T-cell (primary cell): ENCODE results near the gene MVK. TPM values are rescaled to one million over a fixed set of nuclear protein-coding genes. Genes with fewer than 3 reads are reported as not detected.

Source experiments
- ATAC-seq, 4 experiments: fragments of 200-7000 bp in 3 of 4; fragments of 150-1000 bp in 1 of 4; cut with Tn5 transposase; replicated peaks in 1 of 4; 1 replicate in 3 of 4; 2 replicates in 1 of 4; pipeline ENCODE4 v1.10.0; 2021; ENCODE audit warnings: moderate library complexity in 3 of 4, mild to moderate bottlenecking in 2 of 4, moderate number of reproducible peaks in 1 of 4
- CTCF ChIA-PET, 2 donors: fragments of 300-600 bp; sonication (Branson Sonifier 250); formaldehyde crosslinking; loops; one replicate each; lab custom pipeline; 2022; ENCODE audit warnings: antibody characterized with exemption in 2 of 2; lab: Charles Lee
- POLR2A ChIA-PET, 2 donors: fragments of 300-600 bp; sonication (Branson Sonifier 250); formaldehyde crosslinking; loops; one replicate each; lab custom pipeline; 2022; ENCODE audit warnings: antibody characterized with exemption in 2 of 2; lab: Charles Lee
- DNase-seq, 35 experiments: peaks; one replicate each; pipeline versions ENCODE4 v3.0.0 to v3.0.0-alpha.2; 2013 to 2023
- H3K27ac ChIP-seq: one replicate; pipeline ENCODE4 v1.5.1; 2013; ENCODE audit warnings: low read length
- H3K27me3 ChIP-seq, 2 experiments: replicated peaks in 1 of 2; 1 replicate in 1 of 2; 2 replicates in 1 of 2; pipeline versions ENCODE4 v1.6.1 to v1.7.0; 2013; ENCODE audit warnings: low read length in 1 of 2, mixed read lengths in 1 of 2; ENCODE audit not compliant: control insufficient read depth in 2 of 2, insufficient read depth in 2 of 2; ENCODE audit errors: extremely low read depth in 1 of 2
- H3K36me3 ChIP-seq, 2 donors: 1 replicate in 1 of 2; 2 replicates in 1 of 2; pipeline versions ENCODE4 v1.6.1 to v1.7.0; 2013; ENCODE audit warnings: low read length in 1 of 2; ENCODE audit not compliant: control insufficient read depth in 2 of 2, insufficient read depth in 1 of 2; ENCODE audit errors: extremely low read depth in 1 of 2
- H3K4me1 ChIP-seq, 2 experiments: 1 replicate in 1 of 2; 2 replicates in 1 of 2; pipeline versions ENCODE4 v1.6.1 to v1.7.0; 2013; ENCODE audit warnings: low read length in 2 of 2, mixed read lengths in 1 of 2; ENCODE audit not compliant: insufficient read depth in 2 of 2, control insufficient read depth in 1 of 2; ENCODE audit errors: extremely low read depth in 1 of 2
- H3K4me3 ChIP-seq, 2 donors: 1 replicate in 1 of 2; 2 replicates in 1 of 2; pipeline versions ENCODE4 v1.5.1 to v1.7.0; 2013; ENCODE audit warnings: mild to moderate bottlenecking in 2 of 2, low read length in 1 of 2, moderate library complexity in 1 of 2; ENCODE audit not compliant: control insufficient read depth in 1 of 2; ENCODE audit errors: extremely low read depth in 1 of 2
- H3K9me3 ChIP-seq: 2 replicates; pipeline ENCODE4 v1.7.0; 2013
- H3K27ac Mint-ChIP-seq, 2 donors: one replicate each; pipeline ENCODE4 v1.8.0; 2020 to 2021; ENCODE audit warnings: mild to moderate bottlenecking in 2 of 2, mixed read lengths in 2 of 2
- H3K27me3 Mint-ChIP-seq, 2 donors: one replicate each; pipeline ENCODE4 v1.8.0; 2021 to 2022; ENCODE audit warnings: mixed read lengths in 2 of 2
- H3K36me3 Mint-ChIP-seq: one replicate; pipeline ENCODE4 v1.8.0; 2021; ENCODE audit warnings: mixed read lengths
- H3K4me1 Mint-ChIP-seq, 3 donors: one replicate each; pipeline ENCODE4 v1.8.0; 2020 to 2022; ENCODE audit warnings: mixed read lengths in 3 of 3, mild to moderate bottlenecking in 1 of 3
- H3K4me3 Mint-ChIP-seq, 3 donors: one replicate each; pipeline ENCODE4 v1.8.0; 2020 to 2022; ENCODE audit warnings: mild to moderate bottlenecking in 3 of 3, mixed read lengths in 3 of 3, moderate library complexity in 3 of 3
- H3K9me3 Mint-ChIP-seq, 3 donors: one replicate each; pipeline ENCODE4 v1.8.0; 2020 to 2022; ENCODE audit warnings: mixed read lengths in 3 of 3
- WGBS: methylation state at CpG from one replicate; pipeline ENCODE4 v1.1.5; 2013; ENCODE audit warnings: missing lambda C conversion rate; ENCODE audit not compliant: insufficient coverage; 5-methylcytosine and 5-hydroxymethylcytosine counted together
- total RNA-seq, 35 experiments: library from RNA in 6 of 35; stranded (reverse) in 6 of 35; fragments of 120-200 nt in 1 of 35; gene quantifications; one replicate each; pipeline versions ENCODE4 v1.2.1 to v1.2.4 and lab custom pipeline; 2013 to 2026

The MVK gene
- total RNA-seq, 5 donors from 2014 or later (not counting 1 experiment from before 2014, with no cell fraction given) = 10.9 to 14.9 (median 12.8) TPM

- Histone ChIP-seq H3K4me1 (no peaks in the 10 kb centered on the region), H3K27me3 (no peaks in the 10 kb centered on the region), H3K4me3 (no peak overlapping the region), H3K9me3 (no peaks in the 10 kb centered on the region), H3K36me3 (no peaks in the 10 kb centered on the region), H3K27ac (no peak overlapping the region)
- ChIA-PET CTCF (interaction anchor here in 1 of 2 donors (0.6 kb wide), 1 partner anchor 1261 kb away, joined by 4 read pairs; no protein-coding TSS in a partner anchor), POLR2A (no interaction called here)
- DNase-seq (no peak), ATAC-seq (no peak)
- Mint-ChIP-seq H3K9me3 (no peaks in the 10 kb centered on the region), H3K27ac (no peak overlapping the region), H3K36me3 (no peaks in the 10 kb centered on the region), H3K27me3 (no peaks in the 10 kb centered on the region), H3K4me1 (no peaks in the 10 kb centered on the region), H3K4me3 (no peak overlapping the region)
- 92% methylated on average over 17 of the region's 18 CpGs for WGBS
These were observed 17.9 kb upstream of the MVK start for GRCh38 chr12:109555431-109556315.

- Histone ChIP-seq H3K36me3 (no peaks in the 10 kb centered on the region), H3K27ac (no peak overlapping the region), H3K4me1 (no peaks in the 10 kb centered on the region), H3K9me3 (no peaks in the 10 kb centered on the region), H3K27me3 (no peaks in the 10 kb centered on the region), H3K4me3 (no peak overlapping the region)
- no peaks in the 10 kb centered on the region for H3K27me3 Mint-ChIP-seq
- peaks cover 0 to 3% (median 0%) of the 10 kb centered on the region in 3 donors for H3K9me3 Mint-ChIP-seq
- DNase-seq = no peak
- ChIA-PET POLR2A (no interaction called here), CTCF (no interaction called here)
- H3K36me3 Mint-ChIP-seq = peaks cover 7% of the 10 kb centered on the region
- ATAC-seq = no peak
- H3K27ac Mint-ChIP-seq = no peak overlapping the region
- no peak overlapping the region for H3K4me3 Mint-ChIP-seq
- H3K4me1 Mint-ChIP-seq = no peaks in the 10 kb centered on the region
- WGBS = 93% methylated on average over 10 of the region's 10 CpGs
These were observed 16.4 kb upstream of the MVK start for GRCh38 chr12:109557200-109557599.

- ChIA-PET CTCF (no interaction called here), POLR2A (no interaction called here)
- Histone ChIP-seq H3K36me3 (no peaks in the 10 kb centered on the region), H3K4me3 (no peak overlapping the region), H3K27ac (no peak overlapping the region), H3K9me3 (no peaks in the 10 kb centered on the region), H3K27me3 (no peaks in the 10 kb centered on the region), H3K4me1 (no peaks in the 10 kb centered on the region)
- Mint-ChIP-seq H3K9me3 (peaks cover 0 to 5% (median 0%) of the 10 kb centered on the region in 3 donors), H3K4me3 (no peak overlapping the region), H3K4me1 (no peaks in the 10 kb centered on the region), H3K36me3 (peaks cover 12% of the 10 kb centered on the region), H3K27ac (no peak overlapping the region), H3K27me3 (no peaks in the 10 kb centered on the region)
- DNase-seq (no peak), ATAC-seq (no peak)
- 93% methylated on average over 10 of the region's 12 CpGs for WGBS
These were observed 15.8 kb upstream of the MVK start for GRCh38 chr12:109557805-109558204.

- H3K27ac Mint-ChIP-seq = no peak overlapping the region
- no peak overlapping the region for H3K4me3 Mint-ChIP-seq
- H3K9me3 ChIP-seq = no peaks in the 10 kb centered on the region
- no peaks in the 10 kb centered on the region for H3K27me3 ChIP-seq
- H3K4me1 Mint-ChIP-seq = no peaks in the 10 kb centered on the region
- H3K4me1 ChIP-seq = no peaks in the 10 kb centered on the region
- no peak for DNase-seq
- peaks cover 12% of the 10 kb centered on the region for H3K36me3 Mint-ChIP-seq
- H3K9me3 Mint-ChIP-seq = peaks cover 0 to 5% (median 0%) of the 10 kb centered on the region in 3 donors
- H3K27ac ChIP-seq = no peak overlapping the region
- no peaks in the 10 kb centered on the region for H3K36me3 ChIP-seq
- 93% methylated on average over 22 of the region's 25 CpGs for WGBS
- ChIA-PET POLR2A (no interaction called here), CTCF (no interaction called here)
- ATAC-seq = no peak
- H3K4me3 ChIP-seq = no peak overlapping the region
- H3K27me3 Mint-ChIP-seq = no peaks in the 10 kb centered on the region
These were observed 15.0 kb upstream of the MVK start for GRCh38 chr12:109558374-109559199.

GRCh38 chr12:109559200-109559505 lies 14.4 kb upstream of the MVK start:
- no peaks in the 10 kb centered on the region for H3K27me3 ChIP-seq
- no peaks in the 10 kb centered on the region for H3K36me3 ChIP-seq
- H3K27me3 Mint-ChIP-seq = no peaks in the 10 kb centered on the region
- no peak overlapping the region for H3K27ac ChIP-seq
- H3K4me3 Mint-ChIP-seq = no peak overlapping the region
- H3K36me3 Mint-ChIP-seq = peaks cover 12% of the 10 kb centered on the region
- H3K9me3 ChIP-seq = no peaks in the 10 kb centered on the region
- no peaks in the 10 kb centered on the region for H3K4me1 Mint-ChIP-seq
- H3K9me3 Mint-ChIP-seq = peaks cover 0 to 5% (median 0%) of the 10 kb centered on the region in 3 donors
- H3K4me1 ChIP-seq = no peaks in the 10 kb centered on the region
- no peak for ATAC-seq
- WGBS = 93% methylated on average over 4 of the region's 6 CpGs
- H3K27ac Mint-ChIP-seq = no peak overlapping the region
- POLR2A ChIA-PET = interaction anchor here in 1 of 2 donors (0.6 kb wide), 1 partner anchor 1810 kb away, joined by 3 read pairs; no protein-coding TSS in a partner anchor
- CTCF ChIA-PET = no interaction called here
- no peak for DNase-seq
- H3K4me3 ChIP-seq = no peak overlapping the region

- Mint-ChIP-seq H3K9me3 (peaks cover 0 to 5% (median 0%) of the 10 kb centered on the region in 3 donors), H3K4me3 (no peak overlapping the region), H3K27ac (no peak overlapping the region), H3K36me3 (peaks cover 13% of the 10 kb centered on the region), H3K27me3 (no peaks in the 10 kb centered on the region), H3K4me1 (no peaks in the 10 kb centered on the region)
- Histone ChIP-seq H3K36me3 (no peaks in the 10 kb centered on the region), H3K4me1 (no peaks in the 10 kb centered on the region), H3K27ac (no peak overlapping the region), H3K27me3 (no peaks in the 10 kb centered on the region), H3K9me3 (no peaks in the 10 kb centered on the region), H3K4me3 (no peak overlapping the region)
- POLR2A ChIA-PET = interaction anchor here in 1 of 2 donors (0.6 kb wide), 1 partner anchor 1810 kb away, joined by 3 read pairs; no protein-coding TSS in a partner anchor
- ATAC-seq (no peak), DNase-seq (no peak)
- 95% methylated on average over 8 of the region's 10 CpGs for WGBS
- CTCF ChIA-PET = no interaction called here
These were observed 14.0 kb upstream of the MVK start for GRCh38 chr12:109559601-109560000.
